A549 (cell line): Measurements from ENCODE around the gene NXPH4.

Experiments used
- EP300 ChIP-seq, 2 experiments: fragments of >200 bp; sonication (Bioruptor Twin); formaldehyde crosslinking; IDR thresholded peaks; 2 replicates in 1 of 2; 3 replicates in 1 of 2; pipeline ENCODE4 v1.6.1; 2016 to 2017
- GATA3 ChIP-seq: IDR thresholded peaks from 2 replicates; pipeline ENCODE4 v1.6.1; 2012; ENCODE audit warnings: borderline replicate concordance
- JUN ChIP-seq, 2 experiments: fragments of >200 bp; sonication (Bioruptor Twin); formaldehyde crosslinking; IDR thresholded peaks; 2 replicates in 1 of 2; 3 replicates in 1 of 2; pipeline ENCODE4 v1.6.1; 2016 to 2017
- MAX ChIP-seq: IDR thresholded peaks from 2 replicates; pipeline ENCODE4 v1.6.1; 2012
- POLR2A ChIP-seq: IDR thresholded peaks from 2 replicates; pipeline ENCODE4 v1.6.1; 2012; ENCODE audit warnings: mild to moderate bottlenecking, low read length
- SREBF2 ChIP-seq: fragments of 450-650 bp; IDR thresholded peaks from 2 replicates; pipeline ENCODE4 v1.6.1; 2014; ENCODE audit warnings: mild to moderate bottlenecking, moderate library complexity
- USF2 ChIP-seq: fragments of 450-650 bp; IDR thresholded peaks from 2 replicates; pipeline ENCODE4 v1.6.1; 2014; ENCODE audit warnings: antibody characterized with exemption
- ZFP36 ChIP-seq: fragments of 450-650 bp; IDR thresholded peaks from 2 replicates; pipeline ENCODE4 v1.6.1; 2014; ENCODE audit warnings: borderline replicate concordance; ENCODE audit not compliant: partially characterized antibody
- TF ChIP-seq, protein P1 (sequence below): fragments of >200 bp; sonication (Bioruptor Twin); formaldehyde crosslinking; IDR thresholded peaks from 3 replicates; pipeline ENCODE4 v1.5.1; 2016

DNA sequence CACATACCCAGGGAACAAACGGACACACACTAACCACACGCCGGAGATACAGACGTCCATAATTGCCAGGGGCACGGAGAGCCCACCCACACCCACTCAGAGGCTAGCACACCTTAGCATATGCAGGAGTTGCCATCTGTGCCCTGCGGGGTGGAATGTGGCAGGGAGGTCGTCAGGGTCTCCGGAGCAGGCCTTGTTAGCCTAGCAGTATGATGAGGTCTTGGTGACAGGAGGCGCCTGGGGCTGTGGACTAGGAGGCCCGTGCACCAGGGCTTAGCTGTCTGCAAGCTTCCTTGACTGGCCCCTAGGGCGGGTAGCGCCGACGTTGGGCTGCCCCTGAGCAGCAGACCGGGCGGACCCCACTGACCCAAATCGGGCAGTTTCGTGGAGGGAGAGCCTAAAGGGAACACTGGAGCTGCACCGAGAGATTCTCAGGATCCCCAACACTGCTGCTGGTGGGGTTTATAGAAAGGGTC lies 24.4 kb downstream of the NXPH4 start:
- TF ChIP-seq, protein P1, sequence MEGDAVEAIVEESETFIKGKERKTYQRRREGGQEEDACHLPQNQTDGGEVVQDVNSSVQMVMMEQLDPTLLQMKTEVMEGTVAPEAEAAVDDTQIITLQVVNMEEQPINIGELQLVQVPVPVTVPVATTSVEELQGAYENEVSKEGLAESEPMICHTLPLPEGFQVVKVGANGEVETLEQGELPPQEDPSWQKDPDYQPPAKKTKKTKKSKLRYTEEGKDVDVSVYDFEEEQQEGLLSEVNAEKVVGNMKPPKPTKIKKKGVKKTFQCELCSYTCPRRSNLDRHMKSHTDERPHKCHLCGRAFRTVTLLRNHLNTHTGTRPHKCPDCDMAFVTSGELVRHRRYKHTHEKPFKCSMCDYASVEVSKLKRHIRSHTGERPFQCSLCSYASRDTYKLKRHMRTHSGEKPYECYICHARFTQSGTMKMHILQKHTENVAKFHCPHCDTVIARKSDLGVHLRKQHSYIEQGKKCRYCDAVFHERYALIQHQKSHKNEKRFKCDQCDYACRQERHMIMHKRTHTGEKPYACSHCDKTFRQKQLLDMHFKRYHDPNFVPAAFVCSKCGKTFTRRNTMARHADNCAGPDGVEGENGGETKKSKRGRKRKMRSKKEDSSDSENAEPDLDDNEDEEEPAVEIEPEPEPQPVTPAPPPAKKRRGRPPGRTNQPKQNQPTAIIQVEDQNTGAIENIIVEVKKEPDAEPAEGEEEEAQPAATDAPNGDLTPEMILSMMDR = no peak
- TF ChIP-seq USF2 (no peak), JUN (IDR thresholded peaks at IDR 0.05) (no peak), SREBF2 (no peak), ZFP36 (no peak), MAX (no peak), POLR2A (no peak), GATA3 (no peak), EP300 (IDR thresholded peaks at IDR 0.05) (no peak)
